ENCODE data around the gene EIF3B.
"Not testable (repeated sequence)": the region's sequence is repeated elsewhere in the genome, so short reads cannot be mapped to it uniquely, and the experiment has no call there.

The EIF3B gene

GRCh38 chr7:2347351-2348063 lies 7.1 kb upstream of the EIF3B start:
- DNase-seq (ENCODE audit: low read depth) = not testable (repeated sequence)

GRCh38 chr7:2350055-2350454 lies 4.6 kb upstream of the EIF3B start:
- no peak for DNase-seq (ENCODE audit: low read depth)

- no peak for DNase-seq (ENCODE audit: low read depth)
Measured at GRCh38 chr7:2350861-2351260, 3.8 kb upstream of the EIF3B start.

GRCh38 chr7:2353113-2353935 lies 1.3 kb upstream of the EIF3B start:
- no peak for DNase-seq (ENCODE audit: low read depth)

GRCh38 chr7:2353936-2354185 lies 766 bp upstream of the EIF3B start:
- DNase-seq (ENCODE audit: low read depth) = peak; percentile 32

- DNase-seq (ENCODE audit: low read depth) = no peak
Measured at GRCh38 chr7:2354939-2355704, 495 bp downstream of the EIF3B start.

- DNase-seq (ENCODE audit: low read depth) = no peak
Measured at GRCh38 chr7:2355705-2356008, 1.0 kb downstream of the EIF3B start.

DNA sequence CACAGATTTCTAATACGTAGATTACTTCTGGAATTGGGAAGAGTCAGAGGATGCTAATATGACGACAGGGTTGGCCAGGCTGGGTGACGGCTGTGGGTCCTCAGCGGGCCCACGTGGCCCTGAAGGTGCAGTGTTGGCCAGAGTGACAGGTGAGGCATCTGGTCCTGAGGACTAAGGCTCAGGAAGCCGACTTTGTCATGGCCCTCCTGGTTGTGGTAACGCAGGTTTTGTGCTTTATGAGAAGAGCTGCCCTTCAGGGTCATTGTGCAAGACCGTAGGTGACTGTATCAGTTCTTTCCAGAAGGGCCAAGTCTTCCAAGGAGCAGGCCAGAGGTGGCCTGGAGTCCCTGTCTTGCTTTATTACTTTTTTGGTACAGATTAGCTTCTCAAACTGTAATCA lies 2.5 kb downstream of the EIF3B start:
- DNase-seq (ENCODE audit: low read depth) = no peak

- no peak for DNase-seq (ENCODE audit: low read depth)
Measured at GRCh38 chr7:2357571-2357970, 2.9 kb downstream of the EIF3B start.

DNA sequence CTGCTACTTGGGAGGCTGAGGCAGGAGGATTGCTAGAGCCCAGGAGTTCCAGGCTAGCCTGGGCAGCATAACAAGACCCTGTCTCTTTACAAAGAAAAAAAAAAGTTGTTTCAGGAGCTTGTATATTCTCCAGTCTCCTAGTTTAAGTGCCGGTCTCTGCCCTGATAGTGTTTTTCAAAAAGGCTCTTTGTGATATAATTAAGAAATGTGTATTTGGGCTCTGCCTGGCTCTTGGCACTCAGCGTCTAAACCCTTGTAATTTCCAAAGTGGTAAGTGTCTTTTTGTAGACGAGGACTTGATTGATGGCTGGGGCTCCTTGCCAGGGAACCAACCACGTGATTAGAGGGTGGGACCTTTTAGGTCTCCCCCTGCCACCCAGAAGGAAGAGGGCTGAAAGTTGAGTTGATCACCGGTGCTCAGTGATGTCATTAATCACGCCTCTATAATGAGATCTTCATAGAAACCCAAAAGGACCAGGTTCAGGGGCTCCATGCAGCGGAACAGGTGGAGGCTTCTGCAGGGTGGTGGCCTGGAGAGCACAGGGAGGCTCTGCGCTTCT lies 4.4 kb downstream of the EIF3B start:
- DNase-seq (ENCODE audit: low read depth) = no peak

DNA sequence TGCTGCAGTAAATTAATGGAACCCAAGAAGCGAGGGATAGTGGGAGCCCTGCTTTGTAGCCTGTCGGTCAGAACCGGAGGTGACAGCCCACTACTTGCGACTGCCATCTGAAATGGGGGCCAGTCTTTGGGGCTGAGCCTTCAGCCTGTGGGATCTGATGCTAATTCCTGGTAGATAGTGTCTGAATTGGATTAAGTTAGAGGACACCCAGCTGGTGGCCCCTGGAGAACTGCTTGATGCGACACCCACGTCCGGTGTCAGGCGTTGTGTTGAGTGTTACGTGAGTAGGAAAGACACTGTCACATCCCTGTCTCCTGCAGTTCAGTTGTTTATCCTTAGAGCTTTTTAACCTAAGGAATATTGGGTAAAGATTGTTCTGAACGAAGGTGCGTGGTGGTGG lies 5.0 kb downstream of the EIF3B start:
- DNase-seq (ENCODE audit: low read depth) = no peak

DNA sequence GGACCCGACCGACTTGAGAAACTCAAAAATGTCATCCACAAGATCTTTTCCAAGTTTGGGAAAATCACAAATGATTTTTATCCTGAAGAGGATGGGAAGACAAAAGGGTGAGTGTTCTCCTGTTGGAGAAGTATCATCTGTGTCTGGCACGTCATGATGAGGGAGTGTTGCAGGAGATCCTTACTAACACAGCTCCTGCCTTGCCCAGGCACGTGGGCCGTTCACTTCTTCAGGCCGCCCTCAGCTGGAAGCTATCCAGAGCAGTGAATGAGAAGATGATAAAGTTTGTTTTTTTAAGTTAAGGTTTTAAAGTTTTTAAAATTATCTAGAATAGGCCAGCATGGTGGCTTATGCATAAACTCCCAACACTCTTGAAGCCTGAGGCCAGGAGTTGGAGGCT lies 6.2 kb downstream of the EIF3B start:
- no peak for DNase-seq (ENCODE audit: low read depth)

DNA sequence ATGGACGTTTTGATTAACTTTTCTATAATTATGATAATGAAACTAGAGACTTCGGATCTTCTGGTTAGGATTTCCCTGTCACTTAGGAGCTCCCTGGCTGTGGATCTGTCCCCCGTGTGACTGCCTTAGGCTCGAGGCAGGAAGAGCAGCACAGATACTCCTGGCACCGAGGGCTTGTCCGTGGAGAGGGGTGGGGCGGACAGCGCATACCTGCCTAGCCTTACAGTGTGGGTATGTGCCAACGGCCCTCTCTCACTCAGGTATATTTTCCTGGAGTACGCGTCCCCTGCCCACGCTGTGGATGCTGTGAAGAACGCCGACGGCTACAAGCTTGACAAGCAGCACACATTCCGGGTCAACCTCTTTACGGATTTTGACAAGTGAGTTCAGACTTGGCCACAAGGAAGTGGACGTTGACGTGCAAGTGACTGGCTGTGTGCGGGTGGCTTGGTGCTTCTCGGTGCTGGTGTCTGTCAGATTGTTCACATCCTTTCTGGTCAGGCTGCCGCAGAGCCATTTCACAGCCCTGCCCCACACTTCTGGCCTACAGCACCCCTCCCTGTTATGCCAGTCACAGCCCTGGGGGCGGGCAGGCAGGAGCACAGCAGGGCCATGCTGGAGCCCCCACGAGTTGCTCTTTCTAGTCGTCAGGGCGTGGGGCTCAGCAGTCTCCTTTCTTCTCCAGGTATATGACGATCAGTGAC lies 7.9 kb downstream of the EIF3B start:
- no peak for DNase-seq (ENCODE audit: low read depth)

GRCh38 chr7:2369139-2369538 lies 14.5 kb downstream of the EIF3B start:
- no peak for DNase-seq (ENCODE audit: low read depth)

DNA sequence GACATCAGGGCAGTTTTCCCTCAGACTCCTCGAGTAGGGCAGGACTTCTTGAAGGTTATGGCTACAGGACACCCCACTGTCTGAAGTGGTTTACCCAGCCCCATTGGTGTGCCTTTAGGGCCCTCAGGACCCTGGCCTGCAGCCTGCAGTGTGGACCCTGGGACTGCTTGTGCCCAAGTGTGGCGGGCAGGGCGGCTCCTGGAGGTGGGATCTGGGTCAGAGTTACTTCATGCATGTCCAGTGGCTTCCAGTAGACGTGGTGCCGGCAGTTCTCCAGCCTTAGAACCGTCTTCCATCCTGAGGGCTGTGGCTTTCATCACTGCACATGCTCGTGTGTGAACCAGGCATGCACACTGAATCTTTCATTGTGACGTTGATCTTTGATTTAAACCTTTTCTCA lies 16.7 kb downstream of the EIF3B start:
- DNase-seq (ENCODE audit: low read depth) = no peak

DNA sequence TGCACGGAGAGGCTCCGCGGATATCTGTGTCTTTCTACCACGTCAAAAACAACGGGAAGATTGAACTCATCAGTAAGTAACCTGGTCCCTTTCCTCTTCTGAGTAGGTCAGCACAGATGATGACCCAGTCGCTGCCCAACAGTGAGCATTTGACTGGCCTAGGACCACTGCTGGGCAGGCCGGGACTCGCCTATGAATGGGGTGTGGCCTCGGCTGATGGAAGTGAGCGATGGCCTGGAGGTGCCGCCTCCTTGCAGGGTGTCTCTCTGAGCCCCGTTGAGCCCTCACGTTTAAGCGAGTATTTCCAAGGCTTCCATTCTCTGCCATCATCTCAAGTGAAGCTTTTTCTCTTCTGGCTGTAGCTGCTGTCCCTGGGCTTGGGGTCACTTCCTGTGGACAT lies 18.1 kb downstream of the EIF3B start:
- DNase-seq (ENCODE audit: low read depth) = no peak

DNA sequence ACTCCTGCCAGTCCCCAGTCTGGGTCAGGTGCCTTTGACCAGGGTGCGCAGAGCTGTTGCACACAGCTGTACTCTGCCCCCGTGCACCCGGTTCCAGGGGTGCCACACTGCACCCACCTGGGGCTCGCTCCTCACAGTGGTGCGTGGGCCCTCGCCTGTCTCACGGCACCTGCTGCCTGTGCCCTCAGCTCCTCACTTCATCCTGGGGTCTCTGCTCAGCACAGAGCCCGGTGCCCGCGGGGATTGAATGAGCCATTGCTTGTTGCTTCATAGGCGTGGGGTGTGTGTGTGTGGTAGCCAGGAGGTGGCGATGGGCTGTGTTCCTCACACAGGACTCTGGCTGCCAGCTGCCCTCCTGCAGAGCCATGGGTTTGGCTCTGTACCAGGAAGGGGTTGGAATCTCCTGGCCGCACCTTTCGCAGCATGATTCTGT lies 18.5 kb downstream of the EIF3B start:
- DNase-seq (ENCODE audit: low read depth) = no peak

DNA sequence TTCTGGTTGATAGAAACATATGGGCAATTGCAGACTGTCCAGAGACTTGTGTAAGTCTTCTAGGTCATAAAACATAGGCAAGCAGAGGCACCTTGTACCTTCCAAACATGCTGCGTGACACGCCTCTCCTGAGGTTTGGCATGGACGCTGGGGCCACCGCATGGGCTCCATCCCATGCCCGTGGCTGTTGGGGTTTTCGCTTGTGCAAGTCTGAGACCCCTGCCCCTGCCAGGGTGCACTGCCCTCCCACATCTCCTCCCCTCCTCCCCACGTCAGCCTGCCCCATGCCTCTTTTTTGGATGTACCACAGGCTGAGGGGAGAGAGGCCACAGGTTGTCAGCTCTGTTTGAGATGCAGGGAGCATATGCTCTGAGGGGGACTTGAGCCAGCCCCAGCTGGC lies 19.0 kb downstream of the EIF3B start:
- DNase-seq (ENCODE audit: low read depth) = no peak

DNA sequence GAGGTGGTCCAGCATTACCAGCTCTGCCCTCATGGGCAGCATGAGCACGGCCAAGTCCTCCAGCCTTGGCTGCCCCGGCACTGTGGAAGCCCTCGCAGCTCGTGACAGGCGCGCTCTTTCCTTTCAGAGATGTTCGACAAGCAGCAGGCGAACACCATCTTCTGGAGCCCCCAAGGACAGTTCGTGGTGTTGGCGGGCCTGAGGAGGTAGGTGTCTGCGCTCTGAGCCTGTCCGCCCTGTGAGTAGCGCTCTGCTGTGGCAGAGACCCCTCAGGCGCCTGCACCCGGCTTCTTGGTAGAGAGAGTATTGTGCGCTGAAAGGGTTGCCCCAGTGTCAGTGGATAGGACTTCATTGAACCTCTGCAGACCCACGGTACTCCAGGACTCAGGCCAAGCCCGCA lies 19.8 kb downstream of the EIF3B start:
- no peak for DNase-seq (ENCODE audit: low read depth)

DNA sequence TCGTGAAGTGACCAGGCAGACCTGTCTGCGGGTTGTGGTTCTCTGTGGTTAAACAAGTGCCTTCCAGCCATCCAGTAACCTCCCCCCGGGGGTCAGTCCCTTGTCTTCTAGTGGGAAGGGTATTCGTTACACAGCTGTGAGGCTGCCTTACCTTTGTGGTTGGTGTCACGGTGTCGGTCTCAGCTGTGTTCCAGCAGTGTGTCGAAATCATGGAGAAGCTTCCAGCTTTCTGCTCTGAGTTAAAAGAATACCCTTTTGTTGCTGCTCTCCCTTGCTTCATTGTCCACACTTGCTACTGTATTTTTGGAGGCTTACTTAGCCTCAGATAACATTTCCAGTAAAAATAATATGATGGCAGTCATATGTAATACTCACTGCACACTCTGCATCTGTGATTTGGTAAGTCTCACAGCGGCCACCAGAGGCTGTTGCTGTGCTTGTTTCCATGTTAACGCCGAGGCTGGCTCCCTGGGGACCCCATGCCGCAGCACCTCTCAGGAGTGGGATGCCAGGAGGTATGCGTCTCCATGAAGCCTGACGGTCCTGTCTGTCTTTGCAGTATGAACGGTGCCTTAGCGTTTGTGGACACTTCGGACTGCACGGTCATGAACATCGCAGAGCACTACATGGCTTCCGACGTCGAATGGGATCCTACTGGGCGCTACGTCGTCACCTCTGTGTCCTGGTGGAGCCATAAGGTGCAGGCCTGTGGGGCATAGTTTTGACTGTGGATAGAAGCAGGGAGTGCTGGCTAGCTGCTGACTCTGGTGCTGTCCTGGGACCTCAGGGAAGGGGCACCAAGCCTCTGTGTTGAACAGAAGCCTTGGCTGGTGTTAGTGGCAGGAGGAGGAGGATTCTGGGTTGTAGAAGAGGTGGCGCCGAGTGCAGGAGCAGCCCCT lies 20.5 kb downstream of the EIF3B start:
- no peak for DNase-seq (ENCODE audit: low read depth)

Measured in non-pigmented ciliary epithelial cell (primary cell).